Measurements from ENCODE around the gene RNF26.

The RNF26 gene
- 5.2 to 25.1 (median 11.5) reads per million in 18 experiments for total RNA-seq

DNA sequence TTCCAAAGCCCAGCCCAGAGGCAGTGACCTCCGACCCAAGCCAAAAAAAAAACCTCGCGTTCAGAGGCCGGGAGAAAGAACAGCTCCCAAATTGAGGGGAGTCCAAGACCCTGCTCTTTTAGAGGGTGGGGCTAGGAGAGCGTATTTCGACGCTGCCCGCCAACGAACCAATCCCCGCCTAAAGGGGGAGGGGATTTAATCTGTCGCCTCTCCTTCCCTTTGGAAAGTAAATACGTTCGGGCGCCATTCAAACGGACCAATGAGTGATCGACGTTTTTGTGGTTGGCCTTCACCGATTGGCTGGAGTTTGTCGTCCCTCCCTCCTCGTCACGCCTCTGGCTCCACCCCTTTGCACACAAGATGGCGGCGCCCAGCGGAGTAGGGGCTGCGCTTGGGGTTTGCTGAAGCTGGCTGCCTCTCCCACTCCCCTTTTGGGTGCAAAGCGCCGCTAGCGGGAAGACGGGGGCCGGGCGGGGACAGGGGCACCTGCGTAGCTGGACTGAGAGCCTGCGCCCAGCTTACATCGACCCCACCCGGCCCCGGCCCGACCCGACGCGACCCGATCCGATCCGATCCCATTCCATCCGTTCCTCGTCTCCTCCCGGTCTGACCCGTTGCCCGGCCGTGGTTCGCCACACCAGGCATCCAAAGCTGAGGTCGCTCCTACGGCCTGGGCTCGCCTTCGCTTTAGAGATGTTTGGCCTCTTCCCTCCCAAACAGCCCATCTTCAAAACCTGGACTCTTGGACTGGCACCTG lies at the start of gene RNF26:
Gene RNF26, plus strand, starts transcription at position 354 of the 757 bp plus-strand sequence. CDS start 596 bp downstream, outside the sequence.
- peak; percentile 97 to 98 for DNase-seq

DNA sequence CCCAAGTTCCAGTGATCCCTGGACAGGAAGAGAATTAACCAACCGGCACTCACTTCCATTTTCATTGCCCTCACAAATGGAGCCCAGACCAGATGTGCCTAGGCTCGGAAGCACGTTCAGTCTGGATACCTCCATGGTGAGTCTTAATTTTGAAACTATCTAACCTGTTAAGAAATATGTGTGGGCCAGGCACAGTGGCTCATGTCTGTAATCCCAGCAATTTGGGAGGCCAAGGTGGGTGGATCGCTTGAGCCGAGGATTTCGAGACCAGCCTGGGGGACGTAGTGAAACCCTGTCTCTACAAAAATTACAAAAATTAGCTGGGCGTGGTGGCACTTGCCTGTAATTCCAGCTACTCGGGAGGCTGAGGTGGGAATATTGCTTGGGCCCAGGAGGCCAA lies 48.9 kb upstream of the RNF26 start:
- DNase-seq, result no peak

DNA sequence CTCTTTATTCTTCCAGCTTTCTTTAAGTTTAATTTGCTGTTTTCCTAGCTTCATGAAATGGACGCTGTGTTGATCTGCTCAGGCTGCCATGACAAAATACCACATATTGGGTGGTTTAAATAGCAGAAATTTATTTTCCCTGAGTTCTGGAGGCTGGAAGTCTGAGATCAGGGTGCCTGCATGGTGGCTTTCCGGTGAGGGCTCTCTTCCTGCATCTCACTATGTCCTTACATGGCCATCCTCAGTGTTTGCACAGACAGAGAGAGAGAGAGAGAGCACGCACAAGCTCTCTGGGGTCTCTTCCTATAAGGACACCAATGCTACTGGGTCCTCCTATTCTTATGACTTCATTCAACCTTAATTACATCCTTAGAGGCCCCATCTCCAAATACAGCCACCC lies 46.1 kb upstream of the RNF26 start:
- DNase-seq, result no peak

DNA sequence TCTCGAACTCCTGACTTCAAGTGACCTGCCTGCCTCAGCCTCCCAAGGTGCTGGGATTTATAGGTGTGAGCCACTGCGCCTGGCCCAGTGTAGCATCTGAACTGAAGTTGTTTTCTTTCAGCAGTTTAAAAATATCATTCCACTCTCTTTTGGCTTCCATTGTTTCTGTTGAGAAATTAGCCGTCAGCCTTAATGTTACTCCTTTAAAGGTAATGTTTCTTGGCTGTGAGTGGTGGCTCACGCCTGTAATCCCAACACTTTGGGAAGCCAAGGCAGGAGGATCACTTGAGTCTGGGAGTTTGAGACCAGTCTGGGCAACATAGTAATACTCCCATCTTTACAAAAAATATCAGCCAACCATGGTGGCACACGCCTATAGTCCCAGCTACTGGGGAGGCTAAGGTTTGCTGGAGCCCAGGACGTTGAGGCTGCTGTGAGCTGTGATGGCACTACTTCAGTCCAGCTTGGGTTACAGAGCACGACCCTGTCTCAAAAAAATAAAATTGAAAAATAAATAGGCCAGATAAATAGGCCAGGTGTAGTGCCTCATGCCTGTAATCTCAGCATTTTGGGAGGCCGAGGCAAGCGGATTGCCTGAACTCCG lies 43.3 kb upstream of the RNF26 start:
- DNase-seq, result no peak

DNA sequence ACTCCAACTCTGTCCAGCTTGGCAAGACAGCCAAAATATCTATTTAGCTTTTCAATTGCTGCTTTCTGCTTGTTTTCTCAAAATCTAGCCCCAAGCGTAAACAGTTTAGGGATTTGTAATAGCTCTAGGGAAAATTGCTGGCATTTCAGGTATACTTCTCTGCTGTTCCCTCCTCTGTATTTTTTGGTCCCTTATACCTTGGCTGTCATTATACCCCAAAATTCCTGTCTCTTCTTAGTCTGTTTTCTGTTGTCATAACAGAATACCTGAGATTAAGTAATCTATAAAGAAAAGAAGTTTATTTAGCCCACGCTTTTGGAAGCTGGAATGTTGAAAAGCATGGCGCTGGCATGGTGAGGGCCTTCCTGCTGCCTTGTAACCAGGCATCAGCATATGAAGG lies 40.9 kb upstream of the RNF26 start:
- DNase-seq, result no peak

DNA sequence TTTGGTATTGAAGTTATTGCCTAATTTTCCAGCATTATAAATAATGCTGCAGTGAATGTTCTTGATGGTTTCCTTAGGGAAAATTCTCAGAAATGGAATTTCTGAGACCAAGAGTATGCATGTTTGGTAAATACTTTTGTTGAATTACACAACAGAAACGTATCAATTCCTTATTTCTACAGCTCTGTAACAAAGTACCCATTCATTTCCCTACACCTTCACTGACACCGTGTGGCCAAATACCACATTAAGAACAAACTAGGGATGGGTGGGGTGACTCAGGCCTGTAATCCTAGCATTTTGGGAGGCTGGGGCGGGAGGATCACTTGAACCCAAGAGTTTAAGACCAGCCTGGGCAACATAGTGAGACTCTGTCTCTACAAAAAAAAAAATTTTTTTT lies 39.1 kb upstream of the RNF26 start:
- no peak for DNase-seq

DNA sequence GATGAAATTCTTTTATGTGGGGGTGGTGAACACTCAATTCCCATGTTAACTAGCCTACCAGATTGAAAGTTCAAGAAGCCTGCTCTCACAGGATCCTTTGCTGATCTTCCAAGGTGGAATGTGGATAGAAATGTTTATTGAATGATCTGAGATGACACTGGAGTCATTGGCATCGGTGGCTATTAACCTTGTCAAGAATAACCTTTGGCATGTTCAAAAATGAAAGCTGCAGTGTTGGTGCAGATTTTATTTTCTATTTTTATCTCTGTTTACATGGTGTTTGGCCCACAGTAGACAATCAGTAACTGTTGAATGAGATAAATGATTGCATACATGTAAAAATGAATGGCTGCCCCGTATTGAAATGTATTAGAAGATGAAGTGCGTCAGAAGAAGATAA lies 36.4 kb upstream of the RNF26 start:
- DNase-seq, result no peak

DNA sequence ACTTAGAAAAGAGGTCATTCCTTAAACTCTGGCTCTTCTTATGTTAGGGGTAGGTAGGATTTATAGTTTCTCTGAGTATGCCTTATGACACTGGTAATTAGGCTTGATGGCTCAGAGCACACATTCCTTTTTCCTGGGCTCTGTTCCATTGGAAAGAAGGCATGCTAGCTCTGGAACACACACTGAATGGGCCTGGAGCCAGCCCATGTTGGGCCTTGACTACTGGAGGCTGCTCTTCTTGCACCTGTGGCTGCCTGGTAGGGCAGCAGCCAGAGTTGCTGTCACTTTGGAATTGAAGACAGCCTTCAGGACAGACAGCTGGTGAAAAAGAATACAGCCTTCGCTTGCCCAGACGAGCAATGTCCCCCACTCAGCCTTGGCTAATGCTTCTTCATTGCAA lies 35.6 kb upstream of the RNF26 start:
- no peak for DNase-seq

DNA sequence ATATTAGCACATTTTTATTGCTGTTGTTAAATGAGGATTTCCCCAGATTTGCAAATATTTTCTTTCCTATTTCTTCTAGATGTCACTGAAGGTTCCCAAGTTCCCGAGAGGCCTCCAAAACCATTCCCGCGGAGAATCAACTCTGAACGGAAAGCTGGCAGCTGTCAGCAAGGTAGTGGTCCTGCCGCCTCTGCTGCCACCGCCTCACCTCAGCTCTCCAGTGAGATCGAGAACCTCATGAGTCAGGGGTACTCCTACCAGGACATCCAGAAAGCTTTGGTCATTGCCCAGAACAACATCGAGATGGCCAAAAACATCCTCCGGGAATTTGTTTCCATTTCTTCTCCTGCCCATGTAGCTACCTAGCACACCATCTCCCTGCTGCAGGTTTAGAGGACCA lies 34.9 kb upstream of the RNF26 start:
- no peak for DNase-seq

DNA sequence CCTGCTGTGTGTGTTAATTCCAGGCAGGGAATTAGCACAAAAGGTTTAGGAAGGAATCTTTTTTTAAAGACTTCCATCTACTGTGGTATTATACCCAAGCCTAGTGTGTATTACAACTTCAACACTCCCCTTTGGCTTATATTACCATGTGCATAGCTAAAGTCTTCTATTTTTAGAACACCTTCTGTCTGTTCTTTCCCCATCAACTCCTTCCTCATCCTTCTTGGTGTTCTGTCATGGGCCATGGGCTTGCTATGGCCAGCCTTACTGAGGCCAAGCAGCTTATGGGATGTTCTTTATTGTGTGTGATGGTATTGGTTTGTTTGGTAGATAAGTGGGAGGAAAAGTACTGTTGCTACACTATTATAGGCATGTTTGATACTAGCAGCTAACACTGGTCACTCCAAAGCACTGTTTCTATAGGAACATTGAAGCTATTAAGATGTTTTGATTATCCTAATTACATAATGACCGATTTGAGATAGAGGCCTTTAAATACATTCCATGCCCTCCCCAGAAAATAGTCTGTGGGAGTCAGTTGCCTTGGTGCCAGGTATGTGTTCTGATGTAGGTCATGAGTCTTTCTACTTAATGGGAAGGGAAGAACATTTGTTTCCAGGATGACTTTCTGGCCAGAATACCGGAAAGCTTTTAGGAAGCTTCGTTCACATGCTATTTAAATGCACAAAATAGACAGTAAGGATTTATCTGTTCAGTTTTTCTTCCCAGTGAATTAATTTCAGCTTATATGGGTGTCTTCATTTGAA lies 33.9 kb upstream of the RNF26 start:
- DNase-seq, result no peak

DNA sequence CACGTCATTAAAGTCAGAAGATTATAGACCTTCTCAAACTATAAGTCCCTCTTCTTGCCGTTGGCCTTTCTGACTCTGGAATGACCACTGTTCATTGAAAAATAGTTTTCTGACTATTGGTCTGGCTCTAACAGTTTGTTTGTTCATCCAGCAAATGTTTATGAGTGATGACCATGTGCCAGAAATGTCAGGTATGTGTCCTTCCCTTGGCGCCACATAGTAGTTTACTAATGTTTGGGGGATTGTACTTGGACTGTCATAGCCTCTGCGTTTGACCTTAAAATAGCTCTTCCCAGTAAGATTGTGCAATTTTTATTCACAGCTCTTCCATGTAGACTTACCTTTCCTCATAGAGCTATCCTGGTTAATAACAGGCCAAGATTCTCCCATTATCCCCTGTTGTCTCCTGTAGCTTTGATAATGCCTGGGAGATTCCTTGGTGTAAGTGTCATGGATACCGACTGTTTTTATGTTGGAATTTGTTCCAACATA lies 31.1 kb upstream of the RNF26 start:
- DNase-seq, result no peak

DNA sequence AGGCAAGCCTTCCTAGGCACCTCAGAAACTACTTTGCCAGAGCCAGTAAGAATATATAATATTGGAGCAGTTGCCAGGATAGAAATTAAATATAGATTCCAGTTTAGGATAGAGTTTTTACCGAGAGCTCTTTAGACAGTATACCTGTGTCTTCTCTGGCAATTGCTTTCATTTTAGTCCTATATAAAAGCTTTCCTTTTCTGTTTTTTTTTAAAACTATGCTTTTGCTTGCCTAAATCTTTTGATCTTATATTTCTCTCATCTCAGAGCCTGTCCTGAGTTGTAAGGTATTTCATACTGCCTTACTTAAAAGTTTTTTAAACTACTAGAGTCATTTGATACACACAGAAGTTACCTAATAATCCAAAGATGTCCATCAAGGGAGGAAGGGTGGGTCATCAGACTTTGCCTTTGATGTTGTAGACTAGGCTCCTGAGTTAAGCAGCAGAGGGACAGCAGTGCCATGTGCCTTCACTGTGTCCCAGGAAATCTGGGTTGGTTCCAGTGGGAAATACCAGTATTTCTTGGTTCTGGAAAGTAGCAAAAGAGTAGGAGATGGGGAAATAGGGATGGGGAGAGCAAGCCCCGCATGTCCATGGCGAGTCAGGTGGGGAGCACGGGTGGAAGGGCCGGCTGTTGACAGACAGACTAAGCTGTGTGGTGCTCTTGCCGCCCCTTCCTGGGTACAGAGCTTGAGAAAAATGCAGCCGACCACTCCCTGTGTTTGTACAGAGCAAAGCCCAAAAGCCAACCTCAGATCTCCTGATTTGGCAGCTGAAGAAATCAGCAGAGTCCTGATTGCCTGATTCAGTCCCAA lies 28.6 kb upstream of the RNF26 start:
- DNase-seq, result no peak

DNA sequence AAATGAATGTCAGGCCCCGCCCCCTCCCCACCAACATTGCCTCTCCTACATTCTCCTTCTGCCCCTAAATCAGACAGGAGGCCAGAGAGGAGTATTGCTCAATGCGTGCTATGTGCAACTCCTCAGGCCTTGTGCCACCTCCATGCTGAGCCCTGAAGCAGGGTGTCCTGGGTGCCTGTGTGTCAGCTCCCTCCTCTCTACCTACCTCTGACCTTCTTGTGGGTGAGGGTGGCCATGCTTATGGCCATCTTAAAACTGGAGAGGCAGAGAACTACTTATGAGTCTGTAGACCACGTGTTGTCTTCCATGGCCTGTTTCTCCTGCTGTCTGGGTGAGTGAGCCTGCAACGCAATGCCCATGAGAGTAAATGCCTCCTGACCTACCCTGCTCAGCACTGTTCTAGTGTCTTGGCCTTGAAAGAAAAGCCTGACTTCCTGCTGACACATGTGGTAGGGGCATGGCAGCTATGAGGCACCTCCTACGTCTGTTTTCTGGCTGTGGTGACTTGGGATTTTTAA lies 27.9 kb upstream of the RNF26 start:
- DNase-seq, result peak; percentile 17 to 49

DNA sequence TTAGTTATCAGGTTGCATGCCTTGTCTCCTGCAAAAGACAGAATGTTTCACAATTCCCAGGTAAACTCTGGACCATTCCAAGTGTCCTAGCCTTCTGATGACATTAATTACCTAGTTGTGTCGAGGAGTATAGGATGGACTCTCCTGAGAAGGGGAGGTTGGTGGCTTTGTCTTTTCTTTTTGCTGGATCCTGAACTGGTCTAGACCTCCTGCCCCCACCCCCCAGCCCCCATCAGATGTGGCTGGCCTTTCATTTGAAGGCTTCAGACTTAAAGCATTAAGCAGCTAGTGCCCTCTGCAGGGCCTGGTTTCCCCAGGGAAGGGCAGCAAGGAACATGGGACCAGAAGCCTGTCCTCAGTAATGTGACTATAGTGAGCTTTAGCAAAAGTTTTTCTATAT lies 27.1 kb upstream of the RNF26 start:
- no peak for DNase-seq

DNA sequence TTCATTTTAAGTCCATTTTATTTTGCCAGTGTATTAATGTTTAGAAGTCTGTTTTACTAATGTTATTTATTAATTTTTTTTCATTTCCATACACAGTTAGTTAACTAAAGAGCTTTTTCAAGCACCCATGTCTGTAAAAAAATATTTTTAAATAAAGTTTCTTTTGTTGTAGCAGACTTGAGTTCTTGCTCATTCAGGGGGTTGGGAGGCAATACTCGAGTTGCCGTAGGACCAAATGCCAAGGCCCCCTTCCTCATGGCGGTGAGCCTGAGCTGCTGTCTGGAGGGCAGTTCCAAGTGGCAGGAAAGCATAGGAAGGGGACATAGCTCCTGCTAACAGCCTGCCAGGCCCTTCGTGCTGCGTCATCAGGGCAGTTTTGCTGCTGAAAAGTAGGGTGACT lies 26.4 kb upstream of the RNF26 start:
- DNase-seq, result no peak

DNA sequence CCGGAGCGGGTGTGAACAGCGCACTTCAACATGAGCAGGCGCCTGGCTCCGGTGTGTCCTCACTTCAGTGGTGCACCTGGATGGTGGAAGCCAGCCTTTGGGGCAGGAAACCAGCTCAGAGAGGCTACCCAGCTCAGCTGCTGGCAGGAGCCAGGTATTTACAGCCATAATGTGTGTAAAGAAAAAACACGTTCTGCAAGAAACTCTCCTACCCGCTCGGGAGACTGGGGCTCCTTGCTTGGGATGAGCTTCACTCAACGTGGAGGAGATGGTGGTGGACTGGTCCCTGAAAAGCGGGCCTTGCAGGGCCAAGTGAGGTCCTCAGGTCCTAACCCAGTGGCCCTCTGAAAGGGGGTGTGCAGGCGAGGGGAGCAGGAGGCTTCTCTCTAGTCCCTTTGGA lies 24.9 kb upstream of the RNF26 start:
- no peak for DNase-seq

DNA sequence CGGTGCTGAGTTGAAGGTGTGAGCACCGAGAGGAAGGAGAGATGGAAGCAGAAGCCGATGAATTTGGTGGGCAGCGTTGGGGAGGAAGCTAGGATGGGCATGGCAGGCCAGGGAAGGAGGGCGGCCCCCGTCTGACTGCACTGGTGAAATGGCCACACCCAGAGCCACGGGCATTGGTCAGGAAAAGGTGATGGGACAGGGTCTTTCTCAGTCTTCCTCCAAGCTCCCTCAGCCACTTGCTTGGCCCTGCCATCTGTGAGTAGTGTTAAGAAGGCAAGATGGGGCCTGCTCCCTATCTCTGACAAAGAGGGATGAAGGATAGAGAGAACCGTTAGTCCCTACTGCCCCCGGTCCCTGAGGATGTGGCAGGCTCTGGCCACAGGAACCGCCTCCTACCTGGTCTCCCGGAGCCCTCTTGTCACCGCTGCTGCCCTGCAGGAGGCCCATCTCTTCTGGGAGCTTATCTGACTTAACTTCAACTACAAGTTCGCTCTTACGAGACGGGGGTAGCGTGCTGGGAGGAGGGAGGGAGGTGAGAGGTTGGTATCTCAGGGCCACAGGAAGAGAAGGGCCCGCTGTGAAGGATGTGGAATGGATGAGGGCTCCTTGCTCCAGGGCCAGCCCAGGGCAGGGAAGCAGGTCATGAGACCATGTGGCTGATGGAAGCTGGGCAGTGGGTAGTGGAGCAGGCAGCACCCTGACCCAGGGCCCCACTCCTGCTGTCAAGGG lies 24.2 kb upstream of the RNF26 start:
- DNase-seq, result no peak

DNA sequence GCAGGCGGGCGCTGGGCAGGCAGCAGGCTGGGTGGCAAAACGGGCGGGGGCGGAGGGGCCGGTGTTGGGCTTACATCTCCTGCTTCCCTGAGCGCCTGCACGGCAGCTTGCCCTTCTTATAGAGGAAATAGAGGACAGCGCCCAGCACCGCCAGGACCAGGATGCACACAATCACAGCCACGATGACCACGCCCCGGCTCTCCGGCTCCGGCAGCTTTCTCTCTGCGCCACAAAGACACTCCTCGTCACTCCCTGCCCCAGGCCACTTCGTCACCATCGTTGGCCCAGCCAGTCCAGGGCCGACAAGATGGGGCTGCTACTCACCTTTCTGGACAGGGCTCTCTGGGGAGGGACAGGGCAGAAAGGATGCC lies 23.7 kb upstream of the RNF26 start:
- no peak for DNase-seq

DNA sequence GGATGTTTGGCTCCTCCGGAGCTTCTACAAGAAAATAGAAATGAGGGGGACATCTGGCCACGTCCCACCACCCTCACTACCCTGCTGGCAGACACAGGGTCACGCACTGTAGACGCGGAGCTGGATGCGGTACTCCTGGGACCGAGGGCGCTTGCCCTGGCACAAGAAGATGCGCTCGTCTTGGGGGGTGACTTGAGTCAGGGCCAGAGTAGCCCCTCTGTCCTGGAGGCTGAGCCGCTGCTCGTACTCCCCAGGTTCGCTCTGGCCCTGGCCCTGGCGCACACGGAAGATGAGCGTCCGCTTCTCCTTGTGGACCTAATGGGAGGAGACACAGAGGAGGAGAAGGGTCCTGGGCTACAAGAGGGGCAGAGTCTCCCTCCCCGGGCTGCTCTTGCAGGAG lies 19.6 kb upstream of the RNF26 start:
- no peak for DNase-seq

DNA sequence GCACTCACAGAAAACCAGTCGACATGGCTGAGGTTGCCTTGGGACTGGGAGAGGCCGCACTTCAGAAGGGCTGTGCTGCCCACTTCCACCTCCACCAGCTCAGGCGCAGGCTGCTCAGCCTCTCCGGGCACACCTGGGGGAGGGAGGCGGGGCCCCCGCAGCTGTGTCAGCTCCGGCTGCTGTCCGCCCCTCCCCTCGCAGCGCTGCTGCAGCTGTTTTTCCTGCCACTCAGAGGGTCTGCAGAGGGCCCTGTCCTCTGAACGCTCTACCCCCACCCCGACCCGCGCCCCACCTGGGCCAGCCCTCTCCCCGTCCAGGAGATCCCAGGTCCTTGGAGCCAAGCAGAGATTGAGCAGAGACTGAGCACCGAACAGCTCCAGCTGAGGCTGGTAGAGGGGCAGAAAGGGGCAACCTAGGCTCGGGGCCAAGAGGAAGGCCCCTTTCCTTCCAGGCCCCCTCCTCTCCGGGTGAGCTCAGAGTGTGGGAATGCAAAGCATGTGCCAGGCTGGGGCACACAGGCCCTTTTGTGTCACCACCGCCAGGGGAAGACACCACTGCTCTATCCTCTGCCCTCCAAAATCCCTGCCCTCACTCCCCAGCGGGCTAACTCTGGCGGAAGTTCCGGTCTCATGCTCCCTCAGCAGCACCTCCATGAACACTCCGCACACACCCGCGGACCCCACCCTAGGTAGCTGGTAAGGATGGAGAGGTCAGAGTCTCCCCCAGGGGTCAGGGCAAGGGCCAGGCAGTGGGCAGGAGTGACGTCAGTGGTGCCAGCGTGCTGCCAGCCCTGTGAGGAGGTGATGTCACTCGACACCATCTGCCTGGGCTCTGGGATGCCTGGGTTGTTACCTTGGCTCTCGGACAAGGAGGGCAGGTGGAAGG lies 19.0 kb upstream of the RNF26 start:
- DNase-seq, result no peak
